Tibial artery (tissue), 4 donors: ENCODE measurements around the gene TRAPPC4.
A peak's percentile ranks its signal among the peaks of the same experiment; 100 is the strongest.

Experiments used
- DNase-seq, 2 donors: peaks; one replicate each; pipeline ENCODE4 v3.0.0-alpha.2; 2019
- H3K27ac ChIP-seq, 2 donors: fragments of 200-600 bp; sonication (generic) in 1 of 2; 1 replicate in 1 of 2; 2 replicates in 1 of 2; pipeline ENCODE4 v1.5.1; 2018 to 2019; ENCODE audit warnings: mild to moderate bottlenecking in 1 of 2
- H3K27me3 ChIP-seq, 2 donors: fragments of 200-600 bp; sonication (generic) in 1 of 2; one replicate each; pipeline versions ENCODE4 v1.5.1 to v1.6.0; 2016 to 2019
- H3K36me3 ChIP-seq, 3 donors: fragments of 200-600 bp; sonication (generic) in 2 of 3; one replicate each; pipeline ENCODE4 v1.5.1; 2016 to 2019; ENCODE audit warnings: mild to moderate bottlenecking in 2 of 3
- H3K4me1 ChIP-seq, 4 donors: fragments of 200-600 bp; sonication (generic) in 2 of 4; 1 replicate in 3 of 4; 2 replicates in 1 of 4; pipeline ENCODE4 v1.5.1; 2016 to 2019
- H3K4me3 ChIP-seq, 2 donors: fragments of 200-600 bp; sonication (generic) in 1 of 2; 1 replicate in 1 of 2; 2 replicates in 1 of 2; pipeline ENCODE4 v1.5.1; 2018 to 2019; ENCODE audit warnings: mild to moderate bottlenecking in 2 of 2
- H3K9me3 ChIP-seq, 3 donors: fragments of 200-600 bp; sonication (generic) in 1 of 3; one replicate each; pipeline ENCODE4 v1.5.1; 2016 to 2019
- CTCF ChIP-seq, 2 experiments: fragments of 200-600 bp in 1 of 2; fragments of 450-650 bp in 1 of 2; IDR thresholded peaks; one replicate each; pipeline ENCODE4 v1.5.1; 2017 to 2019; ENCODE audit warnings: antibody characterized with exemption in 2 of 2, mild to moderate bottlenecking in 1 of 2, moderate library complexity in 1 of 2
- intact Hi-C: fragments of 100-400 bp; cut with DNase I; formaldehyde crosslinking; loops from one replicate; pipeline ENCODE4 v1.15.0; 2023; ENCODE audit warnings: low total_unique reads

TRAPPC4 gene

GRCh38 chr11:119025099-119025473 is 6.5 kb downstream of the TRAPPC4 start:
- H3K36me3 ChIP-seq: peaks cover 17 to 73% (median 34%) of the 10 kb centered on the region in 3 donors
- H3K27ac ChIP-seq: peak overlapping the region; percentile 30 to 33

GRCh38 chr11:119025541-119025940 is 7.0 kb downstream of the TRAPPC4 start:
- Histone ChIP-seq H3K27ac (peak overlapping the region; percentile 30 to 33), H3K4me3 (no peak overlapping the region), H3K9me3 (no peaks in the 10 kb centered on the region), H3K27me3 (no peaks in the 10 kb centered on the region), H3K36me3 (peaks cover 17 to 73% (median 34%) of the 10 kb centered on the region in 3 donors), H3K4me1 (peaks cover 0 to 40% (median 14%) of the 10 kb centered on the region in 4 donors)
- no peak for TF ChIP-seq CTCF (IDR thresholded peaks at IDR 0.05)
- DNase-seq: no peak
- intact Hi-C loops: no loop called here

More at GRCh38 chr11:119025099-119025473, 6.5 kb downstream of the TRAPPC4 start:
- intact Hi-C loops: no loop called here
- no peak for TF ChIP-seq CTCF (IDR thresholded peaks at IDR 0.05)
- H3K4me3 ChIP-seq: no peak overlapping the region
- H3K9me3 ChIP-seq: no peaks in the 10 kb centered on the region
- no peaks in the 10 kb centered on the region for H3K27me3 ChIP-seq
- DNase-seq: no peak
- peaks cover 0 to 44% (median 17%) of the 10 kb centered on the region in 4 donors for H3K4me1 ChIP-seq

GRCh38 chr11:119025978-119026766 is 7.6 kb downstream of the TRAPPC4 start:
- peak overlapping the region in 1 of 2 donors; percentile 30 for H3K27ac ChIP-seq
- DNase-seq: no peak
- H3K36me3 ChIP-seq: peaks cover 17 to 67% (median 34%) of the 10 kb centered on the region in 3 donors
- no peak for TF ChIP-seq CTCF (IDR thresholded peaks at IDR 0.05)
- H3K27me3 ChIP-seq: no peaks in the 10 kb centered on the region
- peaks cover 0 to 34% (median 13%) of the 10 kb centered on the region in 4 donors for H3K4me1 ChIP-seq
- intact Hi-C loops: no loop called here
- no peaks in the 10 kb centered on the region for H3K9me3 ChIP-seq
- H3K4me3 ChIP-seq: no peak overlapping the region

GRCh38 chr11:119026970-119027369 is 8.4 kb downstream of the TRAPPC4 start:
- Histone ChIP-seq H3K9me3 (no peaks in the 10 kb centered on the region), H3K27ac (no peak overlapping the region), H3K4me3 (no peak overlapping the region), H3K27me3 (no peaks in the 10 kb centered on the region), H3K4me1 (peaks cover 0 to 29% (median 12%) of the 10 kb centered on the region in 4 donors), H3K36me3 (peaks cover 10 to 59% (median 27%) of the 10 kb centered on the region in 3 donors)
- DNase-seq: no peak
- intact Hi-C loops: no loop called here
- no peak for TF ChIP-seq CTCF (IDR thresholded peaks at IDR 0.05)

GRCh38 chr11:119027561-119028345 is 9.2 kb downstream of the TRAPPC4 start:
- intact Hi-C loops: no loop called here
- peaks cover 4 to 52% (median 21%) of the 10 kb centered on the region in 3 donors for H3K36me3 ChIP-seq
- no peak for TF ChIP-seq CTCF (IDR thresholded peaks at IDR 0.05)
- H3K4me3 ChIP-seq: no peak overlapping the region
- H3K27me3 ChIP-seq: no peaks in the 10 kb centered on the region
- no peaks in the 10 kb centered on the region for H3K9me3 ChIP-seq
- H3K27ac ChIP-seq: no peak overlapping the region
- DNase-seq: no peak
- H3K4me1 ChIP-seq: peaks cover 0 to 29% (median 12%) of the 10 kb centered on the region in 4 donors
